ENCODE results near the gene BPIFB6. TPM values are rescaled to one million over a fixed set of nuclear protein-coding genes. Genes with fewer than 3 reads are reported as not detected.
"Not testable (repeated sequence)": the region's sequence is repeated elsewhere in the genome, so short reads cannot be mapped to it uniquely, and the experiment has no call there.

BPIFB6 gene
- total RNA-seq, 1 donor from 2014 or later = not detected

DNA sequence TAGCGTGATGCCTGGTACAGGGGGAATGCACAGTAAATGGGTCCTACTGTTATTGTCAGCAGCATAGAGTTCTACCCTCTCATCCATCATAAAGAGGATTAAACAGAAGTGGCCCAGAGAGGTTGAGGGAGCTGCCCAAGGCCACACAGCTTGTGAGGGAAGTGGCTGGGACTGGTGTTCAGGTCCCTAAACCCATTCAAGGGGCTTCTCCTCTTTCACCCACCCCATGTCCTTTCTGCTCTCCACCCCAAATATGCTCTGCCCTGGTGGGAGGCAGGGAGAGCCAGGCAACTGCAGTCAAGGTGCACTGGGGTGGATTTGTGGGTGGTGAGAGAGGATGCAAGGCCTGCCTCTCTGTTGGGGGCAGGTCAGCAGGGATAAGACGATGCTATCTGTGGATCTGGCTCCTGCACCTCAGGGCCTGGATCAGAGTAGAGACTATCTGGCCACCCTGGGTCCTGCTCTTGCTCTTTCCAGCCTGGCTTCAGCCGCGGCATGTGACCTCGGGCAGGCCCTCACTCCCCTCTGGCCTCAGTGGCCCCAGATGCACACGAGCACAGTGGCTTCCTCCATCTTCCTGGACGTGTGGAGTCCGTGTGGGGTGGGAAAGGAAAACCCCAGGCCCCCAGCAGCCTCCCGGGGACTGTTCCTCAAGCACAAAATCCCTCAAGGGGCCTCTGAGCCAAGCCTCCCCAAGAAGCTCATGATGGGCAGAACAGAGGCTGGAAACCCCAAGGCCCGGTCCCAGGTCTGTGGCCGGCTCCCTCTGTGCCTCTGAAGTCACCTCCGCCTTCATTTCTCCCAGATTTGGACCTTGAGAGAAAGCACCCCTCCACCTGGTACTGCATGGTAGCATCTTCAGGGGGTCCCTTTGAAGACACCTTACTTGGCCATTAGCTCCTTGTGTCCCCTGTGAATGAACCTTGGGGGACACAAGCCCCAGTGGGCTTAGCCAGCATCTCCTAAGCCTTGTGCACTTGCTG lies 3.4 kb upstream of the BPIFB6 start:
- DNase-seq (ENCODE audit: low read depth in 2 of 2) = no peak

DNA sequence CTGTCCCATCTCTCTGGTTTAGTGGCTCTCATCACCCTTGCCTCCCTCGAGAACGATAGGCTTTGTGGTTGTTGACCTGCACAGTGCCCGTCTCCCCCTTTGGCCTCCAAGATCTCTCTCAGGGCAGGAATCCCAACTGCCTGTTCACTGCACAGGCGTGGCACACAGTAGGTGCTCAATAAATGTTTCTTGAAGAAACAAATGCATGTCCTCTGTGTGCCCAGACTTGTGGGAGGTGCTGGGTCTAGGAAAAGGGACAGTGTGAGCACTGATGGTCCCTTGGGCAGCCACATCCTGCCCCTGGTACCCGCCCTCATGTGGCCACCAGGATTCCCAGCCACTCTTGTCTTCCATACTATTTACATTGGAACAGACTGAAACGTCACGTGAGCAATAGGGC lies 2.6 kb upstream of the BPIFB6 start:
- no peak for DNase-seq (ENCODE audit: low read depth in 2 of 2)

DNA sequence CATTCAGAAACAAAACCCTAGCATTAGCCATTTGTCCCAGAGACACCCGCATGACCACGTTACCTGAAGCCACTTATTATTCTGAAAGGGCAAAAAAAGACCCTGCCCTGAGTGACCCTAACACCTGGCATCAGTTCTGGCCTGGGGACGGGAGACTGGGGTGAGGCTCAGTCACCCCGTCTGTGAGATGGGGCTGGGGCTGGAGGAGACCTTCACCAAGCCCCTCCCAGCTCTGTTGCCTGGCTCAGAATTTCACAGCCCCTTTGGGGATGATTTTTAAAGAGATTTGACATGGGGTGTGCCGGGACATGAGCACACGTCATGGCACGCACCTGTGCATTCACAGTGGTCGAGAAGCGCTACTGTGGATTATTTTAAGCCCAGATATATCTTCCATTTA lies 1.4 kb upstream of the BPIFB6 start:
- no peak for DNase-seq (ENCODE audit: low read depth in 2 of 2)

DNA sequence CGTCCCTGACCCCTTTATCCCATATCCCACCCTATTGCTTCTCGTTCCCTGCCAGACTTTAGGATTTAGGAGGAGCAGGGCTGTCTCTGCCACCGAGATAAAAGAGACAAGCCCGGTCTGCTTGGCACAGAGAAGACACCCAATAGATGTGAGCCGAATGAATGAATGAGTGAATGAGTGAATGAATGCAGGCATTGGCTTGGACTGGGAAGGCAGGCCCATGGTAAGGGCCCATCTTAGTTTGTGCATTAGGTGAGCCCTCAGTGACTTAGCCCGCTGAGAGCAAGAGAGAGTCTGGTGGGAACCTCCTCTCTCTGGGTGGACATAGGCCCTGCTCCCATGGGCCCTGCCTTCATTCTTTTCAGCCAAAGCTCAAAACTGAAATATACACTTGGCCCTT lies 879 bp upstream of the BPIFB6 start:
- DNase-seq (ENCODE audit: low read depth in 2 of 2) = no peak

DNA sequence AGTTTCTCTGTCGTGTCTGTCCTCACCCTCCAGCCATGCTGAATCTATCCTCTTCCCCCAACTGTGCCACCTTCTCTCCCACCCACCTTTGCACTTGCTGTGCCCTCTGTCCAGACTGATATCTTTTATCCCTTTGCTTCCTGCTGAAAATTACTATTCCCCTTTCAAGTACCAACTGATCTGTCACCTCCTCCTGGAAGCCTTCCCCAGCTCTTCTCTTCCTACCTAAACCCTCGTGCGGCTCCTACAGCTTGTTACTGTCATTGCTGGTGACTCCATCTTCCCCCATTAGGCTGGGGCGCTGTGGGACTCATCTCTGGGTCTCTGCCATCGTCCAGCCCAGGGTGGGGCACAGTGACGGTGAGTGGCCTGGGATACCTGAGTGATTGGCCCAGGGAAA lies 1.1 kb downstream of the BPIFB6 start:
- DNase-seq (ENCODE audit: low read depth in 2 of 2) = no peak

DNA sequence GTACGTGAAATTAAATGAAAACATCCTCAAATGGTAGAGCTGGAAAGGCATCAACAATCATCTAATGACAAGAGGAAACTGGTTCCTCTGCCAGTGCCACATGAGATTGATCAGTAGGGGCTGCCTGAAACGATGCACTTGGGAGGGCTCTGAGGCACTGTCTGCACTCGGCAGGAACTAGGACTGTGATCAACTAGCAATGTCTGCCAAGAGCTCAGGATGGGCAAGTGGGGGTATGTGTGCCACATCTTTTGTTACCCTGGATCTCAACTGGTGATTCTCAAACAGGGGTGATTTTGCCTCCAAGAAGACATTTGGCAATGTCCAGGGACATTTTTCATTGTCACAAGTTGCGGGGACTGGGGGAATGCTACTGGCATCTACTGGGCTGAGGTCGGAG lies 1.9 kb downstream of the BPIFB6 start:
- DNase-seq (ENCODE audit: low read depth in 2 of 2) = no peak

DNA sequence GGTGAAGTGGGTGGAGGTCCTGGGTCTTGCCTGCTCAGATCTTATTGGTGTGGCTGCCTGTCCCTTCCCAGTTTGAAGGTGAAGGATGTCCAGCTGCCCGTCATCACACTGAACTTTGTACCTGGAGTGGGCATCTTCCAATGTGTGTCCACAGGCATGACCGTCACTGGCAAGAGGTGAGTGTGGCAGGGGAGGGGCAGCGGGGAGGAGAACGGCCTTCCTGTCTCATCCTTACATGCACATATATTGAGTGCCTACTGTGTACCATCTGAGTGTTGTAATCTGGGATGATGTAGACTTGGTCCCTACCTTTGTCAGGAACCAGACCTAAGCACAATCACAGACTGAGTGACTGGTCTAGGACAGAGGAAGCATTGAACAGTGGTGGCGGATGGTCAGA lies 2.7 kb downstream of the BPIFB6 start:
- DNase-seq (ENCODE audit: low read depth in 2 of 2) = no peak

DNA sequence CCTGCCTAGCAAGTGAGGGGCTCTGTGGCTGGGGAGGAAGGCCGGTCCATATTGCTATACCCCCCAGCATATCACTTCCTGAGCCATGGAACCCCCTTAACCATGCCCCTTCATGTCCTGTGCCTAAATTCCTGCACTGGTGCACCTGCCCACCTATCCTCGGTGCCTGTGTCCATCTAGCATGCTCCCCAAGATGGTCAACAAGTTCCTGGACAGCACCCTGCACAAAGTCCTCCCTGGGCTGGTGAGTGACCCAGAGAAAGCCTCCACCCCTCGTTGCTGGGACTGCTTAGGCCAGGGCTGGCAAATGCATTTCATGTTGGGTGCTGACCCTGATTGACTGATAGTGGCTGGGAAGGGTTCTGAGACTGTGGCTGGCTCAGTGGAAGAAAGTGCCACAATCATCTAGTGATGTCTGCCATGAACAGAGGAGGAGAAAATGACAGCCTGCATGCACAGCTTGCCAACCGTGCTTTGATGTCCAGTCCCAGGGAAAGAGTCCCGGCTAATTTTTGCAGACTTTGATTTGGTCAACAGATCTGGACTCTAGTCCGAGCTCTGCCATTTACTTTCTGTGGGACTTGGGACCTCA lies 3.5 kb downstream of the BPIFB6 start:
- no peak for DNase-seq (ENCODE audit: low read depth in 2 of 2)

DNA sequence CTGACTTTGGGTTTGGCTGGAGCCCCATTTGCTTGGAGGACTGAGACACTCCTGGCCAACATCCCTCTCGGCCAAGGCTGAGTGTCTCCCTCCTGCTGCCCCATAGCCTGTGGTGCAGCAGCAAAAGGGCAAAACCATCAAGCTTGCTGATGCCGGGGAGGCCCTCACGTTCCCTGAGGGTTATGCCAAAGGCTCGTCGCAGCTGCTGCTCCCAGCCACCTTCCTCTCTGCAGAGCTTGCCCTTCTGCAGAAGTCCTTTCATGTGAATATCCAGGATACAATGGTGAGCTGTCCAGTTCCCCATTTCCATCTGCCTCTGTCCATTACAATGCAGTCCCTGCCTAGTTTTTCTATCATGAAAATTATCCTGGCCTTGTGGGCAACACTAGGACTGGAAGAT lies 6.0 kb downstream of the BPIFB6 start:
- DNase-seq (ENCODE audit: low read depth in 2 of 2) = no peak

DNA sequence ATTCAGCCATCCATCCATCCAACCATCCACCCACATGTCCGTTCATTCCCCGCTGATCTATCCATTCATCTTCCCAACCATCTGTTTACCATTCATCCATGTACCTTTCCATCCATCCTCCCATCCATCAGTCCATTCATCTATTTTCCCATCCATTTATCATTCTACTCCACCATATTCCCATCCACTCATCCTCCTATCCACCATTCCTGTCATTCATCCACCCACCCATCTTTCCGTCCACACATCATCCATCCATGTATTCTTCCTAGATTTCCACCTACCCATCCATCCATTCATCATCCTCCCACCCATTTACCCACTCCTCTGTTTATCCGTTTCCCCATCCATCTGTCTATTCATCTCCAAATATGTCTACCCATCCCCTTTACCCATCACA lies 6.8 kb downstream of the BPIFB6 start:
- no peak for DNase-seq (ENCODE audit: low read depth in 2 of 2)

DNA sequence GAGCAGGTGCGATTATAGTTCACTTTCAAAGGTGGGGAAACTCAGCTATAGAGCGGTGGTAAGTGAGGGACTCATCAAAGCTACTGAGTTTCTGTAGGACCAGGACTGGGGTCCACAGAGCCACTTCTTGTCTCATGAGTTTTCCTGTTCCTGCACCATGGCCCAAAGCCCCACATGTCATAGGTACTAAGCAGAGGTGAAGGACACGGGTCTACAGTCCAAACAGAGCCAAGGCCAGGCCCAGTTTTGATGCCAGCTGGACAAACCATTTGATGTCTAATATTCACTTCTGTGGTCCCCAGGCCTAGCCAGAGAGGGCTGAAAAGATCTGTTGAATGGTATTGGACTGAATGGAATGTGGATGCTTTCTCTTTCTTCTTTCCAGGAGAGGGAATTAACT lies 11.0 kb downstream of the BPIFB6 start:
- DNase-seq (ENCODE audit: low read depth in 2 of 2) = no peak

DNA sequence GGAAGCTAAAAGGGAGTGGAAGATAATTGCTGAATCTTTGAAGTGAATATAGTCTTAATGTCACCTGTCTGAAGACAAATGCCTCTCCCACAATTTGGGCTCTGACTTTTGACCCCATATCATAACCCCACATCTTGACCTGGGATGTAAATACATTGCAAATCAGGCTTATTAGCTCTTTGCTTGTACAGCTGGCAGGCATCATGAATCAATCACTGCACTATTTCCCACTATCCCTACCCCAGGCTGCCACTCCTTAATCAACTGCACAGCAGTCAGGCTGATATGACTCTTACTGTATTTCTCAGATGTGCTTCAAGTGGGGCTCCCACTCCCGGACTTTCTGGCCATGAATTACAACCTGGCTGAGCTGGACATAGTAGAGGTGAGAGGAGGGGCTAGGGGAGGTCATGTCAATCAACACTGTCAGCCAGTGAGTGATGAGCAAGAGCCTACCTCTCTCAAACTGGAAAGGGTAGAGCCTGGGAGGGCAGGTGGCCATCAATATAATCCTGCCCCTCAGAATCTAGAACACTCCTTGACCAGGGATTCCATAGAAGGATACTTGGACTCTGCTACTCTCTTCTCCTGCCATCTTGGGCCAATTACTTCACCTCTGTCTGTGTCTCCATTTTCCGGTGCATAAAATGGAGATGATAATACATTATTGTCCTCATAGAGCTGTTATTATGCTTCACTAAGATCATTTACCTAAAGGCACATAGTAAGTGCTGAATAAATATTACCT lies 11.7 kb downstream of the BPIFB6 start:
- no peak for DNase-seq (ENCODE audit: low read depth in 2 of 2)

DNA sequence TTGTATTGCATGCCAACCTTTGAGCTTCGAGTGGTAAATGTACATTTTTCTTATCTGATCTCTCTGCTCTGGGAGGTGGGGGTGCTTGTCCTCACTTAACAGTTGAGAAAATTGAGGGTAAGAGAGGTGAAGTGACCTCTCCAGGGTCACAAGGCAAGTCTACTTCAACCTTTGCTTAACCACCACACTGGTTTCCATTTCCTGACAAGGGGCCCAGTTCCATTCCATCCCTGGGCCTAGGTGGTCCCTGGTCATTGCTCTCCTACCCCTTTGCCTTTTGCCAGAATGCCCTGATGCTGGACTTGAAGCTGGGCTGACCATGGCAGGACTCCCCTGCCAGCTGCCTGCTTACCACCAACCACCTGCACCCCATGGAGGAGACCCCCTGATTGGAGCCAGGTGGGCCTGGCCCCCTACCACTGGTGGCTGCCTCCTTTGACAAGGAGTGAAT lies 12.3 kb downstream of the BPIFB6 start:
- no peak for DNase-seq (ENCODE audit: low read depth in 2 of 2)

DNA sequence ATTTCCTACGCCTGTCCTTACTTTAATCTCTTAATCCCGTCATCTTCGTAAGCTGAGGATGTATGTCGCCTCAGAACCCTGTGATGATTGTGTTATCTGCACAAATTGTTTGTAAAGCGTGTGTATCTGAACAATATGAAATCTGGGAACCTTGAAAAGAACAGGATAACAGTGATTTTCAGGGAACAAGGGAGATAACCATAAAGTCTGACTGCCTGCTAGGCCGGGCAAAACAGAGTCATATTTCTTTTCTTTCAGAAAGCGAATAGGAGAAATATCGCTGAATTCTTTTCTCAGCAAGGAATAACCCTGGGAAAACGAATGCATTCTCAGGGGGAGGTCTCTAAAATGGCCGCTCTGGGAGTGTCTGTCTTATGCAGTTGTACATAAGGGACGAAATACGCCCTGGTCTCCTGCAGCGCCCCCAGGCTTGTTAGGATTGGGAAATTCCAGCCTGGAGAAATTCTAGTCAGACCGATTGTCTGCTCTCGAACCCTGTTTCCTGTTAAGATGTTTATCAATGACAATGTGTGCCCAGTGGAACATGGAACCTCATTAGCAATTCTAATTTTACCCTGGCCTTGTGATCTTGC lies 13.8 kb downstream of the BPIFB6 start:
- DNase-seq (ENCODE audit: low read depth in 2 of 2) = not testable (repeated sequence)

DNA sequence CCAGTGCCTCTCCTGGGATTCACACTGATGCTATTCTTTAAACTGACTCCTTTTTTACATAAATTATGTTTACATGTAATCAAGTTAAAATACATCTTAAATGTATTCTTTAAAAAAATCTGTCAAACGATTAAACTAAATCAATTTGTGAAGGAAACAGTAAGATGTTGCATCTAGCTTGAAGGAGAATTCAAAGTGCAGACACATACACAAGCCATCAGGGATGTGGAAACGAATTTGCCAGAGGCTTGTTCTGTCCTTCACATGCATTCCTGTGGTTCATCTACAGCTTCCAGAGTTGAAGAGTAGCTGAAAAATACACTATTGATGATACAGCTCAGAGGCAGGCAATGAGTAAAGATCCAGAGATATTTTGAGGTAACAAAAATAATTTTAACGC lies 15.0 kb downstream of the BPIFB6 start:
- DNase-seq (ENCODE audit: low read depth in 2 of 2) = no peak

DNA sequence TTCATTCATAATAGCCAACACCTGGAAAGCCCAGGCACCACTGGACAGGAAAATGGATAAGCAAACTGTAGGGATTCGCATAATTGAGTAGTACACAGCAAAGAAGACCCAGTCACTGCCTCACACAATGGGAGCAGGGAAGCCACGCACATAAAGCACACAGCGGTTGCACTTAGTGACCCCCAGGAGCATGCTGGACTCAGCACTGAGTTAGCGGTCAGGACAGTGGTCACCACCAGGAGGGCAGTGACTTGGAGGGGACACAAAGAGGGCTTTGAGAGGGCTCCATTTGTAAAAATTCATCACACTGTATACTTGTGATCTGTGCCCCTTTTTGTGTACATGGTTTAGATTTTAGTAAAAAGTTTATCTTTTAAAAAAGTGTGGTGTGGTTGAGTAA lies 19.9 kb downstream of the BPIFB6 start:
- DNase-seq (ENCODE audit: low read depth in 2 of 2) = no peak

DNA sequence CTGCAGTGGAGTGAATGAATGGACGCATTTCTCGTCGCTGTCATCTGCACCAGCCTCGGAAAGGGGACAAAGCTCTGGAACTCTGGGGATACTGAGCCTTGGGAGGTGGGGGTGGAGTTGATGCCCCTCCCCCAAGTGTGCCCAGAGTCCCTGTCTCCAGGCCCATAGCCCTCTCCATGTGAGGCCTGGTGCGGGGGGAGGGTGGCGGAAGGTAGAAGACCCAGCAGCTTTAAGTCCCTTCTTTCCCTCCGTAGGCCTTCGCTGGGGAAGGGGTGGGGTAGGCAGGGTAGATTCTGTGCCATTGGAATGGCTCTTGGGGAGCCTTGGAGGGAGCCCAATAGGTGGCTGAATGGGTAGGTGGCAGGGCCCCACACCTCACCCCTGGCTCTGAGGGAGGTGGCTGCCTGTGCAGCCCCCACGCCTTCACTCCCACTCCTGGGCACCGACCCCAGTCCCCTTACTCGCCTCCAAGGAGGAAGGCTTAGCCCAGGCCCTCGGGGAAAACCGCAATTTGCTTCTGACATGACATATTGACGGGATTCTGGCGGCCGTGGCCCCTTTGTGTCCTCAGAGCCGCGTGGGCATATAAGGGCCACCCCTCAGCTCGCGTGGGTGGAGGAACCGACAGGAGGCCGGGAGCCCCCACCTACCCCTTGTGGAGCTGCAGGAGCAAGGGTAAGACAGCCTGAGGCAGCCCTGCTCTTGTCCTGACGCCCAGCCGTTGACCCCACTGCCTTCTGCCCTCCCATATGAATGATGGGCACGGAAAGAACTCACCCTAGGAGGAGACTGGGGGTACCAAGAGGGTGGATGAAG lies 22.1 kb downstream of the BPIFB6 start, which contains the start of gene BPIFB3:
Gene BPIFB3 (plus strand): TSS at position 613 of the 816 bp plus-strand sequence. CDS start 1,533 bp downstream, outside the sequence.
- DNase-seq (ENCODE audit: low read depth in 2 of 2) = no peak

DNA sequence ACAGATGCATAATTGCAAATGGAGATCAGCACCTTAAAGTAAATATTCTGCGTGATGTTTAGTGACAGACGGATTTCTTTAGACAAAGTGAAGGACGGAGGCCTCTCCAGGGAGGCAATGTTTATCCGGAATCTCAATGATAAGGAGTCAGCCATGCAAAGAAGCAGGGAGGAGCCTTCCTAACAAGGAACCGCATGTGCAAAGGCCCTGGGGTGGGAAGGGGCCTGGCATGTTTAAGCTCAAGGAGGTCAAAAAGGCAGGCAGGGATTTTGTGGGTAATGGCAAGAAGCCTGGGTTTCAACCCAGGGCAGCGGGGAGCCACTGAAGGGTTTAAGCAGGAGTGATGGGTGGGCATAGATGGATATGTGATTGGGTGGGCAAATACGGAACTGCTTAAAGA lies 22.9 kb downstream of the BPIFB6 start:
- no peak for DNase-seq (ENCODE audit: low read depth in 2 of 2)

DNA sequence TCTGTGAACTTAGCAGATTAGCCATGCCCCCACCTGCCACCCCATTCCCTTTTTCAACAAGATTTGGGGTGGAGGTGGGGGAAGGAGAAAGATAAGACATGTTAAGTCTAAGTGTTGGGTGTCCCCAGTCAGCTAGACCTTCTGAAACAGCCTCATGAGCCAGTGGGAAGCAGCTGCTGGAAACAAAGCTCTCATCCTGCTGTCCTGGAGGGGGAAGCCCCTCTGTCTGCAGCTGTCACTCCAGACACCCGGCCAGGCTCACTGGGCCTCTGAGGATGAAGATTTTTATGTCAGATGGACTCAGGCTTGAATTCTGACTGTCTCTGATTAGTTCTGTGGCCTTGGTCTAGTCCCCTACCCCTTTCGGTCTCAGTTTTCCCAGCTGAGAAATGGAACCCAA lies 23.3 kb downstream of the BPIFB6 start:
- no peak for DNase-seq (ENCODE audit: low read depth in 2 of 2)

DNA sequence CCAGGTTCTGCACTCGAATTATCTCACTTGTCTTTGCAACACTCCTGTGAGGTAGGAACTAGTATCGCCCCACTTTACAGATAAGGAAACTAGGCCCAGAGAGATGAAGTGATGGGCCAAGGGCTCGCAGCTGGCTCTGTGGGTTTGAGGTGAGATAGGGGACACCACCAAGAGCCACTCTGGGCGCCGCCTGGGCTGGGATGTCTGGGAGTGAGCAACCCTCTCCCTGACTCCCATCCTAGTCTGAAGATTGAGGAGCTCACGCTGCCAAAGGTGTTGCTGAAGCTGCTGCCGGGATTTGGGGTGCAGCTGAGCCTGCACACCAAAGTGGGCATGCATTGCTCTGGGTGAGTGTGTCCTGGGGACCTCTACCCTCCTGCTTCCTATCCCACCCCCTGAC lies 27.7 kb downstream of the BPIFB6 start:
- DNase-seq (ENCODE audit: low read depth in 2 of 2) = no peak
